ENCODE results near the gene KLHDC8B. TPM values are rescaled to one million over a fixed set of nuclear protein-coding genes. Genes with fewer than 3 reads are reported as not detected.

KLHDC8B gene
- total RNA-seq, 1 experiment from 2014 or later, result 21.5 TPM

DNA sequence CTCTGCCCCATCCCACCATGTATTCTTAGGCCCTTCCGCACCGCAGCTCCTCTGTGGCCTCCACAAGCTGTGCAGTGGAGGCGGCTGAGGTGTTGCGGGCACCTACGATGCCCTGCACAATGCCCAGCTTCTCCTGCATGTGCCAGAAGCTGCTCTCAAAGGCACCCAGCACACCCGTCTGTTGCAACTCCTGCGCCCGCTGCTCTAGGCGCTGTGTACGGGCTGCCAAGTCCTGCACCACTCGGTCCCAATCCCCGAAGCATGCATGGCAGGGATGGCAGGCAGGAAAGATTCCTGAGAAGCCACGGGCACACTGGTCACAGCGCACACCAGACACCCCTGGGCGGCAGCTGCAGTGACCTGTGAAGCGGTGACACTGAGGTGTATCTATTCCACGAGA lies 47.7 kb upstream of the KLHDC8B start:
- H3K9me3 Mint-ChIP-seq, result no peaks in the 10 kb centered on the region
- CTCF ChIA-PET, result no interaction called here
- POLR2A ChIA-PET, result no interaction called here

DNA sequence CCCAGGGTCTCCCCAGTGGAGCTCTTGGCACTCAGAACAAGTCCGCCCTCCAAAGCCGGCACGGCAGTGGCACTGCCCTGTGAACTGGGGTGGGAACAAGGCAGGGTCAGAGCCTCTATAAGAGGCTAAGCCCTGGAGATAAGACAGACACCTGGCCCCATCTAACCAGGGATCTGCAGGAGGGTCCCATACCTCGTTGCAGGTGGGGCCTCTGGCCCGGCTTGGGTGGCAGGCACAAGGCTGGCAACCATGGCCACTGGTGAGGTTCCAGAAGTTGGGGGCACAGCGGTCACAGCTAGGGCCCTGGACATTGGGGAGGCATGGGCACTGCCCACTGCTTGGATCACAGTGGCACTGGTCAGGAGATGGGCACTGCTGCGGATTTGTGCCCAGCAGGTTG lies 47.2 kb upstream of the KLHDC8B start:
- H3K27ac Mint-ChIP-seq, result no peak overlapping the region
- ATAC-seq (no peak), DNase-seq (ENCODE audit: low spot score) (no peak)
- H3K4me3 Mint-ChIP-seq, result no peak overlapping the region
- ChIA-PET CTCF (no interaction called here), POLR2A (no interaction called here)
- no peaks in the 10 kb centered on the region for H3K27me3 Mint-ChIP-seq (ENCODE audit: low read depth)
- peaks cover 4% of the 10 kb centered on the region for H3K4me1 Mint-ChIP-seq
- H3K36me3 Mint-ChIP-seq, result peaks cover 5% of the 10 kb centered on the region; the same call in 1 of the 2 replicates
- no peaks in the 10 kb centered on the region for H3K9me3 Mint-ChIP-seq
- no peak for TF ChIP-seq FOXK1 (CRISPR knock-in tag; IDR thresholded peaks at IDR 0.05)
- TF ChIP-seq, protein P1, sequence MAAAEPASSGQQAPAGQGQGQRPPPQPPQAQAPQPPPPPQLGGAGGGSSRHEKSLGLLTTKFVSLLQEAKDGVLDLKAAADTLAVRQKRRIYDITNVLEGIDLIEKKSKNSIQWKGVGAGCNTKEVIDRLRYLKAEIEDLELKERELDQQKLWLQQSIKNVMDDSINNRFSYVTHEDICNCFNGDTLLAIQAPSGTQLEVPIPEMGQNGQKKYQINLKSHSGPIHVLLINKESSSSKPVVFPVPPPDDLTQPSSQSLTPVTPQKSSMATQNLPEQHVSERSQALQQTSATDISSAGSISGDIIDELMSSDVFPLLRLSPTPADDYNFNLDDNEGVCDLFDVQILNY (CRISPR knock-in tag; IDR thresholded peaks at IDR 0.05), result no peak
- TF ChIP-seq NFATC4 (CRISPR knock-in tag; IDR thresholded peaks at IDR 0.05), result no peak
- TF ChIP-seq CREB1 (CRISPR knock-in tag; IDR thresholded peaks at IDR 0.05), result no peak
- TF ChIP-seq, protein P2, sequence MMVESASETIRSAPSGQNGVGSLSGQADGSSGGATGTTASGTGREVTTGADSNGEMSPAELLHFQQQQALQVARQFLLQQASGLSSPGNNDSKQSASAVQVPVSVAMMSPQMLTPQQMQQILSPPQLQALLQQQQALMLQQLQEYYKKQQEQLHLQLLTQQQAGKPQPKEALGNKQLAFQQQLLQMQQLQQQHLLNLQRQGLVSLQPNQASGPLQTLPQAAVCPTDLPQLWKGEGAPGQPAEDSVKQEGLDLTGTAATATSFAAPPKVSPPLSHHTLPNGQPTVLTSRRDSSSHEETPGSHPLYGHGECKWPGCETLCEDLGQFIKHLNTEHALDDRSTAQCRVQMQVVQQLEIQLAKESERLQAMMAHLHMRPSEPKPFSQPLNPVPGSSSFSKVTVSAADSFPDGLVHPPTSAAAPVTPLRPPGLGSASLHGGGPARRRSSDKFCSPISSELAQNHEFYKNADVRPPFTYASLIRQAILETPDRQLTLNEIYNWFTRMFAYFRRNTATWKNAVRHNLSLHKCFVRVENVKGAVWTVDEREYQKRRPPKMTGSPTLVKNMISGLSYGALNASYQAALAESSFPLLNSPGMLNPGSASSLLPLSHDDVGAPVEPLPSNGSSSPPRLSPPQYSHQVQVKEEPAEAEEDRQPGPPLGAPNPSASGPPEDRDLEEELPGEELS (CRISPR knock-in tag; IDR thresholded peaks at IDR 0.05), result no peak
- no peak for TF ChIP-seq SMAD3 (CRISPR knock-in tag; IDR thresholded peaks at IDR 0.05; ENCODE audit: borderline replicate concordance)
- TF ChIP-seq, protein P3, sequence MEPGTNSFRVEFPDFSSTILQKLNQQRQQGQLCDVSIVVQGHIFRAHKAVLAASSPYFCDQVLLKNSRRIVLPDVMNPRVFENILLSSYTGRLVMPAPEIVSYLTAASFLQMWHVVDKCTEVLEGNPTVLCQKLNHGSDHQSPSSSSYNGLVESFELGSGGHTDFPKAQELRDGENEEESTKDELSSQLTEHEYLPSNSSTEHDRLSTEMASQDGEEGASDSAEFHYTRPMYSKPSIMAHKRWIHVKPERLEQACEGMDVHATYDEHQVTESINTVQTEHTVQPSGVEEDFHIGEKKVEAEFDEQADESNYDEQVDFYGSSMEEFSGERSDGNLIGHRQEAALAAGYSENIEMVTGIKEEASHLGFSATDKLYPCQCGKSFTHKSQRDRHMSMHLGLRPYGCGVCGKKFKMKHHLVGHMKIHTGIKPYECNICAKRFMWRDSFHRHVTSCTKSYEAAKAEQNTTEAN (CRISPR knock-in tag; IDR thresholded peaks at IDR 0.05), result no peak
- TF ChIP-seq, protein P4, sequence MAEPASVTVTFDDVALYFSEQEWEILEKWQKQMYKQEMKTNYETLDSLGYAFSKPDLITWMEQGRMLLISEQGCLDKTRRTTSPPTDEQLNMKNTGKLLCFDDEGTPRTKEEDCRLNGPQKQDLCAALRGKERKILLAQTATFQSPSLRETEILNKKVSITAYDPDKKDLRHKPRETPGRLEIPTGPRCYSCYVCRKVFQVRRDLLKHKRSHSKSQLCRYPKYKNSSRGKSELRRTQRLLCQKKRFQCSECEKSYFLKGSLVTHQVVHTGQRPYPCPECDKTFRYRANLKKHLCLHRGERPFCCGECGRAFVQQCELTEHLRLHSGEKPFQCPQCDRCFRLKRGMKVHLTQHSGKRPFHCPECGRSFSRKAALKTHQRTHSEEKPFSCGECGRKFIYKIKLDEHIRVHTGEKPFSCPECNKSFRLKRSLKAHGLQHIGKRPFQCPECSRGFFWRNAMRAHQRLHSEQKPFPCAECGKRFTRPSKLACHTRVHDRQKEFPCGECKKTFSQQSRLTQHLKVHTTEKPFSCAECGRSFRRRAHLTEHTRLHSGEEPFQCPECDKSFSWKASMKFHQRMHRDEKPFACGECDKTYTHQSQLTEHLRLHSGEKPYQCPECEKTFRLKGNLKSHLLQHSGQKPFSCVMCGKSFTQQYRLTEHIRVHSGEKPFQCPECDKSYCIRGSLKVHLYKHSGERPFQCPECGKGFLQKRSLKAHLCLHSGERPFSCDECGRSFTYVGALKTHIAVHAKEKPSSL (CRISPR knock-in tag; conservative IDR thresholded peaks at IDR 0.05), result no peak
- TF ChIP-seq ZBTB21 (CRISPR knock-in tag; IDR thresholded peaks at IDR 0.05; ENCODE audit: borderline replicate concordance), result no peak

More for the DNA sequence above, 47.7 kb upstream of the KLHDC8B start:
- no peaks in the 10 kb centered on the region for H3K27me3 Mint-ChIP-seq (ENCODE audit: low read depth)
- DNase-seq (ENCODE audit: low spot score) (no peak), ATAC-seq (no peak)
- H3K4me3 Mint-ChIP-seq, result no peak overlapping the region
- peaks cover 4% of the 10 kb centered on the region for H3K4me1 Mint-ChIP-seq
- no peak overlapping the region for H3K27ac Mint-ChIP-seq
- peaks cover 10% of the 10 kb centered on the region for H3K36me3 Mint-ChIP-seq
- TF ChIP-seq NR2C2 (CRISPR knock-in tag; IDR thresholded peaks at IDR 0.05) (no peak), ZNF416 (CRISPR knock-in tag; IDR thresholded peaks at IDR 0.05) (no peak), MYBL2 (CRISPR knock-in tag; IDR thresholded peaks at IDR 0.05) (no peak), PRRX2 (CRISPR knock-in tag; IDR thresholded peaks at IDR 0.05) (no peak)
- TF ChIP-seq, protein P5, sequence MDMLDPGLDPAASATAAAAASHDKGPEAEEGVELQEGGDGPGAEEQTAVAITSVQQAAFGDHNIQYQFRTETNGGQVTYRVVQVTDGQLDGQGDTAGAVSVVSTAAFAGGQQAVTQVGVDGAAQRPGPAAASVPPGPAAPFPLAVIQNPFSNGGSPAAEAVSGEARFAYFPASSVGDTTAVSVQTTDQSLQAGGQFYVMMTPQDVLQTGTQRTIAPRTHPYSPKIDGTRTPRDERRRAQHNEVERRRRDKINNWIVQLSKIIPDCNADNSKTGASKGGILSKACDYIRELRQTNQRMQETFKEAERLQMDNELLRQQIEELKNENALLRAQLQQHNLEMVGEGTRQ (CRISPR knock-in tag; IDR thresholded peaks at IDR 0.05), result no peak
- TF ChIP-seq, protein P6, sequence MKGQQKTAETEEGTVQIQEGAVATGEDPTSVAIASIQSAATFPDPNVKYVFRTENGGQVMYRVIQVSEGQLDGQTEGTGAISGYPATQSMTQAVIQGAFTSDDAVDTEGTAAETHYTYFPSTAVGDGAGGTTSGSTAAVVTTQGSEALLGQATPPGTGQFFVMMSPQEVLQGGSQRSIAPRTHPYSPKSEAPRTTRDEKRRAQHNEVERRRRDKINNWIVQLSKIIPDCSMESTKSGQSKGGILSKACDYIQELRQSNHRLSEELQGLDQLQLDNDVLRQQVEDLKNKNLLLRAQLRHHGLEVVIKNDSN (CRISPR knock-in tag; IDR thresholded peaks at IDR 0.05), result no peak
